ENCODE measurements around the gene POTEH.
"Not testable (repeated sequence)": the region's sequence is repeated elsewhere in the genome, so short reads cannot be mapped to it uniquely, and the experiment has no call there.

DNA sequence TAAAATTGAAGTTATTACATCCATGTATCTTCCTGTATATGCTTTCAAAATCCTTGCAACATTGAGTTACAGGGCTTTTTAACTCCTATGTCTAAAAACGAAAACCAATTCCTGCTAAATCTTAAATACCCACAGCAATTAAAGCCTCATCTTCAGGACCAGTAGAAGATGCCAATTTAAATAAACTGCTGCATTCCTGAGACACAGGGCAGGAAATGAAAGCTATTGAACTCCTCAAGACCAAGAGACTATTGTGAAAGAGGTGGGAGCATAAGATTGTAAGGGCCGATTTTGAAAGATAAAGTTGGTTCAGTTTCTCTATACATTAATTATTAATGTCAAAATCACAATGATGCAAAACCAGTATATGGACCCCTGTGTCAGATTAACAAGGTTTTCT, 28.7 kb upstream of the POTEH start:
- TF ChIP-seq, protein P1, sequence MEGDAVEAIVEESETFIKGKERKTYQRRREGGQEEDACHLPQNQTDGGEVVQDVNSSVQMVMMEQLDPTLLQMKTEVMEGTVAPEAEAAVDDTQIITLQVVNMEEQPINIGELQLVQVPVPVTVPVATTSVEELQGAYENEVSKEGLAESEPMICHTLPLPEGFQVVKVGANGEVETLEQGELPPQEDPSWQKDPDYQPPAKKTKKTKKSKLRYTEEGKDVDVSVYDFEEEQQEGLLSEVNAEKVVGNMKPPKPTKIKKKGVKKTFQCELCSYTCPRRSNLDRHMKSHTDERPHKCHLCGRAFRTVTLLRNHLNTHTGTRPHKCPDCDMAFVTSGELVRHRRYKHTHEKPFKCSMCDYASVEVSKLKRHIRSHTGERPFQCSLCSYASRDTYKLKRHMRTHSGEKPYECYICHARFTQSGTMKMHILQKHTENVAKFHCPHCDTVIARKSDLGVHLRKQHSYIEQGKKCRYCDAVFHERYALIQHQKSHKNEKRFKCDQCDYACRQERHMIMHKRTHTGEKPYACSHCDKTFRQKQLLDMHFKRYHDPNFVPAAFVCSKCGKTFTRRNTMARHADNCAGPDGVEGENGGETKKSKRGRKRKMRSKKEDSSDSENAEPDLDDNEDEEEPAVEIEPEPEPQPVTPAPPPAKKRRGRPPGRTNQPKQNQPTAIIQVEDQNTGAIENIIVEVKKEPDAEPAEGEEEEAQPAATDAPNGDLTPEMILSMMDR (IDR thresholded peaks at IDR 0.05; ENCODE audit: low read depth, low read length) = not testable (repeated sequence)
- not testable (repeated sequence) for TF ChIP-seq POLR2A (IDR thresholded peaks at IDR 0.05; ENCODE audit: extremely low read depth, insufficient read length); MYC (IDR thresholded peaks at IDR 0.05; ENCODE audit: low read depth, low read length)
- TF ChIP-seq, protein P2, sequence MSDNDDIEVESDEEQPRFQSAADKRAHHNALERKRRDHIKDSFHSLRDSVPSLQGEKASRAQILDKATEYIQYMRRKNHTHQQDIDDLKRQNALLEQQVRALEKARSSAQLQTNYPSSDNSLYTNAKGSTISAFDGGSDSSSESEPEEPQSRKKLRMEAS (IDR thresholded peaks at IDR 0.05; ENCODE audit: low read depth, low read length) = not testable (repeated sequence)
